ENCODE measurements around the gene RHEX.

The RHEX gene

DNA sequence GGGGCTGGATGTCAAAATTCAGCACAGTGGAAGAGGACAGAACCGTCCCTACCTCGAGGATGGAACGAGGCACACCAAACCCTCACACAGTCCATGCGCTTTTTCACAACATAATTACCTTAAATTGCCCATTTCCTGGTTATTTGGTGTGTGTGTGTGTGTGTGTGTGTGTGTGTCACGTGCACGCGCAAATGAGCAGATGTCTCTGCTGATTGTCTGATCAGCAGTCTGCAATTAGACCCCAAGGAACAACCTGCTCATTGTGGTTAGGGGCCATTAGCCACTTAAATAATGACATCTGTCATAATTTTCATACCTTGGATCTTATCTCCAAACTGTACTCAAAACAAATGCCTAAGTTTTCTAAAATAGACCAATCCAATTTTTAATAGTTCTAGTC, 41.1 kb downstream of the RHEX start:
- no peak for DNase-seq (ENCODE audit: low read depth)

DNA sequence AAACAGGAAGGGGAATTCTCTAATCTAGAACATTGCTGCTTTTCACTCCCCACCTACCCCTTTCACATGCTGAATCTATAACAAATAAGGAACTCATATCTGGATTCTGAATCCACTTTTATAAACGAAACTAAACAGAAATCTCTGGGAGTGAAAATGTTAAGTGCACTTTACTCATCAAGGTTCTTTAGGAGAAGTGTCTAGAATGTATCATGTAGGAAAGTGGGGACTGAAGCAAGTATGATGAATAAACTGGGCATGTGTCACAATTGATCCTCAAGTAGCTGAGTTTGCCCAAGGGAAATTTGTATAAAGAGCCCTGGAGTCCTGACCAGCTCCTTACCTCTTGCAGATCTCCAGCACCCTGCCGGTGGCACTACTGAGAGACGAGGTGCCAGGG, 44.4 kb downstream of the RHEX start:
- no peak for DNase-seq (ENCODE audit: low read depth)

DNA sequence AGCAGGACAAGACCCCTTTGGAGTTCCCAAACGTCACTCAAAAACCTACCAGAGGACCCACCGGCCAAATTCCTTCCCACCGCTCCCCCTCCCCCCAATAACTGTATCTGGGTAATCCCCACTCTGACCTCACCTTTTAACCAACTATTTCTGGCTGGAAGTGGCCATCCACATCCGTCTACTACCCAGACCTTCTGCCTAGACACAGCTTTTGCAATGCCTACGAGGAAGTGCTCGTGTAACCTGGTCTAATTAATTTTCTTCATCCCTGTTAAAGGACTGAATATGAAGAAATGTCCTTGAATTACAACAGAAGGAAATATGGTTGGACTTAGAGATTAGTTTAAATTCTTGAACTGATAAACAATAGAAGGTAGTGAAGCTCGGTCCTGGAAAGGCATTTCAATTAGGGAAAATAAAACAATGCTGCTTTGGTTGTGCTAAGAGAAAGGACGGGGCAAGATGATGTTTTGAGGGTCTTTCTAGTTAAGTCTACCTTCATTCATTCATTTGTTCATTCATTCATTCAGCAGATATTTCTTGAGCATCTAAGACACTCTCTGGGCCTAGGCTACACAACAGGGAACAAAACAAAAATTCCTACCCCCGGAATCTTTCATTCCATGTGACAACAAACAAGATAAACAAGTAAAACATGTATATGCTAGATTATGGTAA, 45.4 kb downstream of the RHEX start:
- no peak for DNase-seq (ENCODE audit: low read depth)

- DNase-seq (ENCODE audit: low read depth) = no peak
Observed at GRCh38 chr1:206100226-206100815, 47.3 kb downstream of the RHEX start.

DNA sequence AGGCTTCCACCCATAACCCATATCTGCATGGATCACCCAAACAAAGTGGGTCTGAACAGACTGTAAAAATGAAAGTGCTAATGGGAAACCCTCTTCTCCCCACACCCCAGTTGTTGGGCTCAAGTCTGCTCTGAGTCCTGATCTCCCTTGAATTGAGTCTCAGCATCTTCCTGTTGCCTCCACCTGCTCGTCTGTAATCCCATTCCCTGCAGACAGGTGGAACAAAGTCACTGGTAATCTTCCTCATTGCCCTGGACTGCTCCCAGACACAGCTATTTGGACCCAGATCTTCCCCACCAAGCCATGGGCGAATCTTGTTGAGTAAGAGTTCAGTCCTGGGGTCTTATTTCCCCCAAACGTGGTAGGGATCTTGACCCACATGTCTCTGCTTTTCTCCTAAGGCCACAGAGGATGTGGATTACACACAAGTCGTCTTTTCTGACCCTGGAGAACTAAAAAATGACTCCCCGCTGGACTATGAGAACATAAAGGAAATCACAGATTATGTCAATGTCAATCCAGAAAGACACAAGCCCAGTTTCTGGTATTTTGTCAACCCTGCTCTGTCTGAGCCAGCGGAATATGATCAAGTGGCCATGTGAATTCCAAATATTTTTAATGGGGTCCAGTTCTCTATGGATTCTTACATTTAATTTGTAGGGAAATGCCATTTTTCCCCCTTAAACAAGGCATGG, 48.5 kb downstream of the RHEX start:
- DNase-seq (ENCODE audit: low read depth) = no peak

- DNase-seq (ENCODE audit: low read depth) = no peak
Observed at GRCh38 chr1:206102292-206102936, 49.4 kb downstream of the RHEX start.

DNA sequence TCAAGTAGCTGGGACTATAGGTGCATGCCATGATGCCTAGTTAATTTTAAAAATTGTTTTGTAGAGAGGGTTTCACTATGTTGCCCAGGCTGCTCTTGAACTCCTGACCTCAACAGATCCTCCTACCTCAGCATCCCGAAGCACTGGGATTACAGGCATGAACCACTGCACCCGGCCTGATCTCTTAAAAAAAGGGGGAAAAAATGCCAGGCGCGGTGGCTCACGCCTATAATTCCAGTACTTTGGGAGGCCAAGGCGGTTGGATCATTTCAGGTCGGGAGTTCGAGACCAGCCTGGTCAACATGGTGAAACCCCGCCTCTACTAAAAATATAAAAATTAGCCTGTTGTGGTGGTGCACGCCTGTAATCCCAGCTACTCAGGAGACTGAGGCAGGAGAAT, 51.0 kb downstream of the RHEX start:
- no peak for DNase-seq (ENCODE audit: low read depth)

DNA sequence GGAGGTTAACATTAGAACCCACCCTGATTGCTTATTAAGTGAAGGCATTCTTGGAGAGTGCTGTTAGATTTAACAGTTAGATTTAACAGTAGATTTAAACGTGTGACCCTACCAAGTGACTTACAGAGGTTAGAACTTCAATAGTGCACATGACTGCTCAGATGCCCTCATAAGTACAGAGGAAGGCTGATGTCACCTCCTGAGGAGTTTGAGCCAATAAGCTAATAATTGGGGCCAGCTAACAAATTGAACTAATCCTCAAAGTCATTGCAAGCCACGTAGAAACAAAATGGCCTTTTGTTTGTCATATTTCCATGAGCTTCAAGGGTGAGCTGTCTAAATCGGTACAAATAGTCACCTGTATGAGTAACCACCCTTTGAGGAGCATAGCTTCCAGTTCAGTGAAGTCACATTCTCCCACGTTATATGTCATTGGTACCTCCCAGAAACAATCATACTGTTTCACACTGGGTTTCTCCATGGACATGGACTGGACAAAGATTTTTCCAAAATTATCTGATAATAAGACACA, 52.6 kb downstream of the RHEX start:
- DNase-seq (ENCODE audit: low read depth) = no peak

DNA sequence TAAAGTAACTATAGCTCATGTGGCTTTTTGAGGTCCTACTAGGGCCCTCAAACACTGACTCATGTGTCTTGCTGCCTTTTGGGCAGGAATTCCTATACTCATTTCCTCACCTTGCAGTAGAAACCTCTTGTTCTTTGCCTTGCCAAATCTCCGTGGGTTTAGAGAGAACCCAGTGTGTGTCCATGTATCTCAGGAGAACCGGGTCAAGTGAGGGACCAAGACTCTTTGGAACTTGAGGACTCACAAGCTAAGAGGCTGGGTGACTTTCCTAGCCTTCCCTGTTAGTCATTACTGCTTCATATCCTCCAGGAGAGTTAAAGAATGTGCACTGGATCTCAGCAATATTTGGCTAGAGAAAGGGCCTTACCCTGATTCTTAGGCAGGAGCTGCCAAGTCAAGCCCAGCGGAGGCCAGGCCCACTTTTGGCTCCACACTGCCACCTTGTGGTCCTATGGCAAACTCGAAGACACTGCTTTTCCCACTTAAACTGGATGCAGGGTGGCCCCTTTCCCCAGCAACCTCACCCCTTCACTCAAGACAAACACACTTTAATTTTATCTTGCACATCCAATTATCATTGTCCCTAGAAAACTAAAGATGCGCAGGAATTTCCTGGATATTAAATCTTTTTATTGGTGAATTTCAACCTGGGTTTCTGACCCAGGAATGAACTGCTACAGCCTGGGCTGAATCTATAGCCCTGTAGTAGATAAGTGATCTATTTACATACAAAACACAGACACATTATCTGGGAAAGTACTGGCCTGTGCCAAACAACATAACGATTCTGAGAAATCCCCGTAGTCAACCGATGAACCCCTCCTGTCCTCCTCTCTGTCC, 53.6 kb downstream of the RHEX start:
- peak; percentile 50 for DNase-seq (ENCODE audit: low read depth)

GRCh38 chr1:206107168-206107544, 54.2 kb downstream of the RHEX start:
- no peak for DNase-seq (ENCODE audit: low read depth)

DNA sequence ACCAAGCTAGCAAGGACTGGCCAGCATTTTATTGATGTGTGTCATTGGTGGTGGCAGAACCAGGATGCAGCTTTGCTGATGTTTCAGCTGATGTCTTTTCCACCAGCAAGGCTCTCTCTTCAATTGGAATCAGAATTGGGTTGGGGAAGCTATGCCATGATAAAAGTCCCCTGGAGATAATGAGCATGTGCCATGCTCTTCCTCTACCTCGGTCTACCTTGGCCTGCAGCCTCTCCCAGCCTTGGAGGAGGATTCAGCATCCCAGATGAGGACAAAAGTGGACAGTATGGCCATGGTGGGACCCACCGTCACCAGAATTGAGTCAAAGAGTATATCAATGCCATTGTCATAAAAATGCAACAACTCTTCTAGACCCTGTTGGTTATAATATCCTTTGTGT, 55.7 kb downstream of the RHEX start:
- DNase-seq (ENCODE audit: low read depth) = no peak

GRCh38 chr1:206109718-206110117, 56.7 kb downstream of the RHEX start:
- no peak for DNase-seq (ENCODE audit: low read depth)

GRCh38 chr1:206110161-206110560, 57.2 kb downstream of the RHEX start:
- no peak for DNase-seq (ENCODE audit: low read depth)

DNA sequence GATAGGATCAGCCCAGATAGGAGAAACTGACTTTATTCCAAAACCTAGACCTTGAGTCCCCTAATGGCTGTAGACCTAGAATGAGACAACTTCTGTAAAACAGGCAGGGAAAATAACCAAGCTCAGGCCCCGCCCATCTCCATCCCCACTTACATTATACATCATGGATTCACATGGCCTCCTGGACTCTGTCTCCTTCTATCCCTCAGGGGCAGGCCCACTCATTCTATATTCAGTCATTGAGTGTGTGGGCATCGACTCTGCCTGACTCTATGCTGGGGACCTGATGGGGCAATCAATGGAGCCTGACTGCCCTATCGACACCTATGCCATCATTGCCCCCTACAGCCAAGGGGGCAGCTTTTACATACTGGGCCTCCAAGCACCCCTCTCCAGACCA, 57.8 kb downstream of the RHEX start:
- DNase-seq (ENCODE audit: low read depth) = no peak

DNA sequence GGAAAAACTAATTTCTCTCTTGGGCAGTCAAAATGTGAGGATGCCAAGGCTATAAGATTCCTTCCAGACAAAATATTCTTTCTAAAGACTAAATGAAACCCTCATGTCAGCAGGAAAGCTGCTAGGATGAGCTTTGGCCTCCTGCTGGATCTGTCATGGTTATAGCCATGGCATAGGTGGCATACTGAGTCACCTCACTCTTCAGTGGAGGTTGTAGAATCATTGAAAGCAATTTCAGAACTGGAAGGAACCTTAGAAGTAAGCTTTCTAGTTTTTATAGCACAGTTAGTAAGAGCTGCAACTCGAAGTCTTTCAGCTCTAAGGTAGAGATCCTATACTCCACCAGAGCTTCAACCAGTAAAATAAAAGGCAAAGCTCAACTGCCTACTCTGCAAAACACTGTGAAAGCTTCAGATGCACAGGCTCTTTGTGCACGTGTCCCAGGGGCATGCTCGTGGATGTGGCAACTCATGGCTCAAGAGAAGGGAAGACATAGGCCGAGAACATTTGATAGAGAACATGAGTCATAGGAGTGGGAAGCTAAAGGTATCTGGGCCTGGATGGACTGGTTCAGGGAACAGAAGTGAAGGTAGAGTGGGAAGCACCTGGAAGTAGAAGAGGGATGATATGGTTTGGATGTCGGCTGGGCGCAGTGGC, 58.4 kb downstream of the RHEX start:
- no peak for DNase-seq (ENCODE audit: low read depth)

DNA sequence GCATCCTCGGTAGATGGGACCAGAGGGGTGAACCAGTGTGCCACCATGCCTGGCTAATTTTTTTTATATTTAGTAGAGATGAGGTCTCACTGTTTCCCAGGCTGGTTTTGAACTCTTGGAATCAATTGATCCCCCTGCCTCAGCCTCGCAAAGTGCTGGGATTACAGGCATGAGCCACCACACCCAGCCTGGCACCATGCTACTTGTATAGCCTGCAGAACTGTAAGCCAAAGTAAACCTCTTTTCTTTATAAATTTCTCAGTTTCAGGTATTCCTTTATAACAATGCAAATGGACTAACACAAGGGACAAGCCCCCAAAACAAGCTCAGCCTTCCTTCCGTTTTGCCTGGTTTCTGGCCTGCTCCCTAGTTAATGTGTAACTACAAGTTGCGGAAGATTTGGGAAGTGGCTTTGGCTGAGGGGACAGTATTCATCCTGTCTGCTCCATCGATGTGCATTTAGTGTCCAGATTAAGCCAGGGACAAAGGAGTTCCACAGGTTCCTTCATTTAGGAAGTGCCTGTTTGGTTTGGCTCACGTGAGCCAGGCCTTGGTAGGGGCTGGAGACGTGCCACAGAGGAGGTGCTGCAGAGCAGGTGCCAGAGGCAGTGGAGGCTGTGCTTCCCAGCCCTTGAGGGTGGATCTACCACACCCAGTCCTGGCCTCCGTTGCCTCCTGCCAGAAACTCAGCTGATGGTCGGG, 59.8 kb downstream of the RHEX start:
- no peak for DNase-seq (ENCODE audit: low read depth)

- DNase-seq (ENCODE audit: low read depth) = no peak
Observed at GRCh38 chr1:206114692-206115640, 62.0 kb downstream of the RHEX start.

GRCh38 chr1:206115791-206116190, 62.8 kb downstream of the RHEX start:
- no peak for DNase-seq (ENCODE audit: low read depth)

- DNase-seq (ENCODE audit: low read depth) = no peak
Observed at GRCh38 chr1:206116191-206116872, 63.4 kb downstream of the RHEX start.

Measured in activated T-helper 1 cell treated with Interleukin-2 at 50 U/mL for 16 hours (primary cell).